GM18907 (cell line): ENCODE results near the gene SPACA7.
"Not testable (repeated sequence)": the region's sequence is repeated elsewhere in the genome, so short reads cannot be mapped to it uniquely, and the experiment has no call there.

Experiments
- ATAC-seq: cut with Tn5 transposase; IDR thresholded peaks from one replicate; pipeline ENCODE4 v1.9.1; 2021; ENCODE audit warnings: mild to moderate bottlenecking, moderate library complexity; ENCODE audit not compliant: unreplicated experiment

The SPACA7 gene

GRCh38 chr13:112349681-112350080 is 26.5 kb upstream of the SPACA7 start:
- no peak for ATAC-seq

- no peak for ATAC-seq
Observed at GRCh38 chr13:112350300-112350699, 25.9 kb upstream of the SPACA7 start.

- no peak for ATAC-seq
Observed at GRCh38 chr13:112351825-112352224, 24.3 kb upstream of the SPACA7 start.

- ATAC-seq: no peak
Observed at GRCh38 chr13:112353856-112354255, 22.3 kb upstream of the SPACA7 start.

- ATAC-seq: no peak
Observed at GRCh38 chr13:112354330-112355273, 21.6 kb upstream of the SPACA7 start.

- ATAC-seq: no peak
Observed at GRCh38 chr13:112355274-112355838, 20.8 kb upstream of the SPACA7 start.

GRCh38 chr13:112356190-112356589 is 20.0 kb upstream of the SPACA7 start:
- no peak for ATAC-seq

- ATAC-seq: no peak
Observed at GRCh38 chr13:112358156-112358555, 18.0 kb upstream of the SPACA7 start.

GRCh38 chr13:112362021-112362420 is 14.1 kb upstream of the SPACA7 start:
- no peak for ATAC-seq

- ATAC-seq: no peak
Observed at GRCh38 chr13:112363867-112364528, 12.2 kb upstream of the SPACA7 start.

- ATAC-seq: no peak
Observed at GRCh38 chr13:112366907-112367646, 9.1 kb upstream of the SPACA7 start.

- no peak for ATAC-seq
Observed at GRCh38 chr13:112368883-112369282, 7.3 kb upstream of the SPACA7 start.

- ATAC-seq: no peak
Observed at GRCh38 chr13:112370311-112370710, 5.8 kb upstream of the SPACA7 start.

GRCh38 chr13:112374271-112374670 is 1.9 kb upstream of the SPACA7 start:
- ATAC-seq: no peak

GRCh38 chr13:112391746-112392145 is 15.6 kb downstream of the SPACA7 start:
- ATAC-seq: no peak

GRCh38 chr13:112392719-112393118 is 16.6 kb downstream of the SPACA7 start:
- no peak for ATAC-seq

GRCh38 chr13:112395022-112395421 is 18.9 kb downstream of the SPACA7 start:
- ATAC-seq: not testable (repeated sequence)

- ATAC-seq: not testable (repeated sequence)
Observed at GRCh38 chr13:112395941-112396340, 19.8 kb downstream of the SPACA7 start.

- no peak for ATAC-seq
Observed at GRCh38 chr13:112397108-112397507, 21.0 kb downstream of the SPACA7 start.

- not testable (repeated sequence) for ATAC-seq
Observed at GRCh38 chr13:112398347-112398746, 22.2 kb downstream of the SPACA7 start.

GRCh38 chr13:112409828-112410227 is 33.7 kb downstream of the SPACA7 start:
- ATAC-seq: not testable (repeated sequence)
